T-helper 2 cell (primary cell): ENCODE data around the gene CNNM1.

Source experiments
- DNase-seq, 5 experiments: peaks; one replicate each; pipeline versions ENCODE4 v3.0.0 to v3.0.0-alpha.2; 2012 to 2022
- total RNA-seq, 2 donors: gene quantifications; one replicate each; lab custom pipeline; 2026; lab: John Stamatoyannopoulos, UW

CNNM1 gene
- total RNA-seq: 0.20 to 0.31 reads per million in 2 donors

- DNase-seq: peak in 1 of 5 experiments; percentile 45
Observed at GRCh38 chr10:99329304-99329553, at the start of gene CNNM1. Gene CNNM1 (plus strand): TSS chr10:99329356. CDS start chr10:99329388, 32 bp downstream.

DNA sequence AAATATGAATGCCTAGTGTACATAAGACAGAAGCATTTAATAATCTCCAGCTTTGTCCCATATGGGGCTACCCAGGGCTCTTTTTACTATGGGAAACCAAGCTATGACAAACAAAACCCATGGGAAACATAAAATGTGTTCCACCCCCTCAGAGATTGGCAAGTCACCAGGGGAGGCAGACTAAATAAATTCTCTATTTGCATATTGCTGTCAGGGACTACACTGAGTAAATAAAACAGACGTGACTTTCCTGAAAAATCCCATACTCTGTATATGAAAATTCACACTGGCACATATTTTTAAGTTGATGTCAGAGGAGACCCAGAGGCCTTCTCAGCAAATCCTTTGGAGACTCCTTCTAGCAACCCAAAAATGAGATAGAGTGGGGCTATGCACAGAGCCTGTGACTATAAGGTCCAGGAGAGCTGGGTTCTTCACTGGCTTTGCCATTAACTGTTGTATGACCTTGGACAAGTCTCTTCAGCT, 49.5 kb upstream of the CNNM1 start:
- DNase-seq: no peak

GRCh38 chr10:99280472-99280871, 48.7 kb upstream of the CNNM1 start:
- DNase-seq: no peak

GRCh38 chr10:99285881-99286280, 43.3 kb upstream of the CNNM1 start:
- DNase-seq: no peak

GRCh38 chr10:99290306-99290705, 38.9 kb upstream of the CNNM1 start:
- no peak for DNase-seq

GRCh38 chr10:99292159-99292558, 37.0 kb upstream of the CNNM1 start:
- no peak for DNase-seq

DNA sequence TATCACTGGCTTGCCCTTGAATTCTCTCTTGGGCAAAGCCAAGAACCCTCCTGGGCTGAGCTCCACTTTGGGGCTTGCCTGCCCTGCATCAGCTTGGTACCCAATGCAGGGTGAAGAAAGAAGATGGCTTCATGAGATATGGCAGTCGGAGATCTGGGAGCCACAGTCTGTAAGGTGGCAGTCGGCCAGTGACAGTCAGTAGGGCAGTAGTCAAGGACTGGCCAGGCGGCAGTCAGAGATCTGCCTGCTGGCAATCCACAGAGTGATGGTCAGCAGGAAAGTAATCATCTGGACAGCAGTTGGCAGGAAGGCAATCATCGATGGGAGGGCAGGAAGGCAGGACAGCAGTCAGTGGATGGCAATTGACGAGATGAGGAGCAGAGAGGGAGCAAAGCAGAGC, 32.6 kb upstream of the CNNM1 start:
- DNase-seq: no peak

DNA sequence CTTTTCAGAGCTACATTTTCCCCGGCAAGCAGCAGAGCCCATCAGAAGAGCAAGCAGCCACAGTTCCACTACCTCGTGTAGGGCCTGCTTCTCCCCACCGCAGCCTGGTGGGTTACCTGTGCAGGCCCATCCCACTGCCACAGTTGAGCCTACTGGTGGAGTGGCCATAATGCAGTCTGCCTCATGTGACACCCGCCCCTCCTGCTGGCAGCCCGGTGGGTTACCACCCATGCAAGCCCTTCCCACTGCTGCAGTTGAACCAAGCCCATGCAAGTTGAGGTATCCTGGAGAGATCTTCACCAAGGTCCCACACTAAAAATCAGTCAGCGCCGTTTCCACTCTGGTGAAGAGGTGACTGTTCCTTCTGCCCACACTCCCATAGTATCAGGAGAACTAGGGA, 32.1 kb upstream of the CNNM1 start:
- no peak for DNase-seq

DNA sequence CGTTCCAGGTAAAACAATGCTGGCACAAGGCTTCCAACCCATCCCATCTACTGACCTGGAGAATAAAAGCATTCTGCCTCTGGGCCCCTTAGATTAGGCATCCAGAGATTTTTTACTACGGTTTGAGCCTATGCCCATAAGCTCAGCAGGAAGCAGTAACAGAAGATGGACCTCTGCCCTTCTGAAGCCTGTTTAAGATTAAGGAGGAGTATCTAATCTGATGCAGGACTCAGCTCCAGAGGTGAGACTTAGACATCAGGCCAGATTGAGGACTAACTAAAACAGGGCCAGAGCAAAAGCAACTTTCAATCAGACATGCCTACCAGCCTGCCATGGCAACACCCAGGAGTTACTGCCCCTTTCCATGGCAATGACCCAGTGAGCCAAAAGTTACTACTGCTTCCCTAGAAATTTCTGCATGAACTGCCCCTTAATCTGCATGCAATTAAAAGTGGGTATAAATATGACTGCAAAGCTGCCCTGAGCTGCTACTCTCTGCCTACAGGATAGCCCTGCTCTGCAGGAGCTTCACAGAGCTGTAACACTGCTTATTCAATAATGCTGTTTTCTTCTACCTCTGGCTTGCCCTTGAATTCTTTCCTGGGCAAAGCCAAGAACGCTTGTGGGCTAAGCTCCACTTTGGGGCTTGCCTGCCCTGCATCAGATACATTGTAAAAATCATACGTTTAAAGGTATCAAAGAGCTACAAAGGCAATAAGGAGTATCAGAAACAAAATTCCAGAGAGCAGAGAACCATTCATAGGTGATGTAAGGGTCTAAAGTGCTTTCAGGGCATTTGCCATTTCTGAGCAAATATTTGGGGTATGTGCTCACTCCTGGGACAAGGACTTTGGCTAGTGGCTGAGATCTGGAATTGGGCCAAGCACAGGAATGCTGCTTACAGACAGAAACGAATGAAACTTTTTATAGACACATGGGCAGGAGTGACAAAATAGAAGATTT, 25.0 kb upstream of the CNNM1 start:
- DNase-seq: no peak

DNA sequence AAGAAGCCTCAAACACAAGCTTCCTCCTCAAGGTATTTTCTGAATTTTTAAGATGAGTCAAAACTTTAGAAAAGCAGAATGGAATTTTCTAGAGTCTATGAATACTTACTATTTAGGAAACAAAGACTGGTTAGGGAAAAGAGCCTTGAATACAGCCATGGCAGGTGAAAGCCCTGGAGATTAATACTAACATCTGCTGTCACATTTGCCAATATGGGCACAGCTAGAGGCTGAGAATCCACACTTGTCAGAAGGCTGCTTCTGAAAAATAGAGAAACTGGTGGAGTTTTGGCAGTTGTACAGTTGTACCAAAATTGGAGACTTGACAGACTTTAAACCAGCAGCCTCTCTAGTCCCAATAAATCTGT, 24.3 kb upstream of the CNNM1 start:
- no peak for DNase-seq

DNA sequence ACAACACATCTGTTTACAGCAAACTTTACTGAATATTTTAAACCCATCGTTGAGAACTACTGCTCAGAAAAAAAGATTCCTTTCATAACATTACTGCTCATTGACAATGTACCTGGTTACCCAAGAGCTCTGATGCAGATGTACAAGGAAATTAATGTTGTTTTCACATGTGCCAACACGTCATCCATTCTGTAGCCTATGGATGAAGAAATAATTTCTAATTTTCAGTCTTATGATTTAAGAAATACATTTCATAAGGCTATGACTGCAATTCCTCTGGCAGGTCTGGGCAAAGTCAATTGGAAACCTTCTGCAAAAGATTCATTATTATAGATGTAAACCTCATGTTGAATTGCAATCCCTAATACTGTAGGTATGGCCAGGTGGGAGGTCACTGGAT, 16.7 kb upstream of the CNNM1 start:
- no peak for DNase-seq

GRCh38 chr10:99315853-99316252, 13.3 kb upstream of the CNNM1 start:
- DNase-seq: no peak

- DNase-seq: no peak
Observed at GRCh38 chr10:99316374-99316773, 12.8 kb upstream of the CNNM1 start.

GRCh38 chr10:99318048-99318447, 11.1 kb upstream of the CNNM1 start:
- DNase-seq: no peak

DNA sequence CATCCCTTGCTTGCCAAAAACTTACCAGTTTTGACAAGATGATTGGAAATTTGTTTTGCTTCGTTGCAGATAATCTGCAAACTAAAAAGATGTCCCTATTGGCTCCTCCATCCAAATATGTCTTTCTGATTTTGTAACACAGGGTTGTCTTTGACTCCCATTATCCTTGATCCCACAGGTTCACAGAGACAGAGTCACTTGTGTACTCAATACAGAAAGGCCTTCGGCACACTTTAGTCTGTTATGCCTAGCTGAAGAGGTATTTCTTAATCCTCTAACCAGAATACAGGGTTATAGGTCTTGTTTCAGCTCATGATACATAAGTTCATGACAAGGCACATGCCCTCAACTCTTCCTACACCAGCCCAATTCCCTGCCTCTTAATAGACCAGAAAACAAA, 10.7 kb upstream of the CNNM1 start:
- DNase-seq: no peak

DNA sequence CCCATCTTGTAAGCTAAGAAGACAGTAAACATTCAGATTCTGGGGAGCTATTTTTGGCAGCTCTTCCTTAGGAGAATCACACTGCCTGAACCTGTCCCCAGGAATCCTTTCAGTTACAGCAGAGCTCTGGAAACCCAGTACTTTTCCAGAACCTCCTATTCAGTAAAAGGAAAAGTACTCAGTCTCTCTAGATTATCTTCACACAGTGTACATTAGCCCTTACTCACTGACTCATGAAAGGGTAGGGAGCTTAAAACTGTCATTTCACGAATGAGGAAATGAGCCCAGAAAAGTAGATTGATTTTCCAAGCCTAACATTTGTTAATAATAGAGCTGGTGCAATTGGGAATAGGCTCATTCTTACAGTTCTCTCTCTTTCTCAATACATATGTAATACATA, 3.9 kb upstream of the CNNM1 start:
- no peak for DNase-seq

- no peak for DNase-seq
Observed at GRCh38 chr10:99326871-99327270, 2.3 kb upstream of the CNNM1 start.

- no peak for DNase-seq
Observed at GRCh38 chr10:99328579-99329303, 415 bp upstream of the CNNM1 start.

DNA sequence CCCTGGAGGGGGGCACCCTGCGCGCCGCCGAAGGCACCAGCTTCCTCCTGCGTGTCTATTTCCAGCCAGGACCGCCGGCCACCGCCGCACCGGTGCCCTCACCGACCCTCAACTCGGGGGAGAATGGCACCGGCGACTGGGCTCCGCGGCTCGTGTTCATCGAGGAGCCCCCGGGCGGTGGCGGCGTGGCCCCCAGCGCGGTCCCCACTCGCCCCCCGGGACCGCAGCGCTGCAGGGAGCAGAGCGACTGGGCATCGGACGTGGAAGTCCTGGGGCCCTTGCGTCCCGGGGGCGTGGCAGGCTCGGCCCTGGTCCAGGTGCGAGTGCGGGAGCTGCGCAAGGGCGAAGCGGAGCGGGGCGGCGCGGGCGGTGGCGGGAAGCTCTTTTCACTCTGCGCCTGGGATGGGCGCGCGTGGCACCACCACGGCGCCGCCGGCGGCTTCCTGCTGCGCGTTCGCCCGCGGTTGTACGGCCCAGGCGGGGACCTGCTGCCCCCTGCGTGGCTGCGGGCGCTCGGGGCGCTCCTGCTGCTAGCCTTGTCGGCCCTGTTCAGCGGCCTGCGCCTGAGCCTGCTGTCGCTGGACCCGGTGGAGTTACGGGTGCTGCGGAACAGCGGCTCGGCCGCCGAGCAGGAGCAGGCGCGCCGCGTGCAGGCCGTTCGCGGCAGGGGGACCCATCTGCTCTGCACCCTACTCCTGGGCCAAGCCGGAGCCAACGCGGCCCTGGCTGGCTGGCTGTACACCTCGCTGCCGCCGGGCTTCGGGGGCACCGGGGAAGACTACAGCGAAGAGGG, 594 bp downstream of the CNNM1 start:
- peak in 1 of 5 experiments; percentile 14 for DNase-seq

DNA sequence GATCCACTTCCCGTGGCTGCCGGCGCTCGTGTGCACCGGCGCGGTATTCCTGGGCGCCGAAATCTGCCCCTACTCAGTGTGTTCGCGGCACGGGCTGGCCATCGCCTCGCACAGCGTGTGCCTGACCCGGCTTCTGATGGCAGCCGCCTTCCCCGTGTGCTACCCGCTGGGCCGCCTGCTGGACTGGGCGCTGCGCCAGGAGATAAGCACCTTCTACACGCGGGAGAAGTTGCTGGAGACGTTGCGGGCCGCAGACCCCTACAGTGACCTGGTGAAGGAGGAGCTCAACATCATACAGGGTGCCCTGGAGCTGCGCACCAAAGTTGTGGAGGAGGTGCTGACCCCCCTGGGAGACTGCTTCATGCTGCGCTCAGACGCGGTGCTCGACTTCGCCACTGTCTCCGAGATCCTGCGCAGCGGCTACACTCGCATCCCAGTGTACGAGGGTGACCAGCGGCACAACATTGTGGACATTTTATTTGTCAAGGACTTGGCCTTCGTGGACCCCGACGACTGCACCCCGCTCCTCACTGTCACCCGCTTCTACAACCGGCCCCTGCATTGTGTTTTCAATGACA, 1.3 kb downstream of the CNNM1 start:
- DNase-seq: peak in 1 of 5 experiments; percentile 1

DNA sequence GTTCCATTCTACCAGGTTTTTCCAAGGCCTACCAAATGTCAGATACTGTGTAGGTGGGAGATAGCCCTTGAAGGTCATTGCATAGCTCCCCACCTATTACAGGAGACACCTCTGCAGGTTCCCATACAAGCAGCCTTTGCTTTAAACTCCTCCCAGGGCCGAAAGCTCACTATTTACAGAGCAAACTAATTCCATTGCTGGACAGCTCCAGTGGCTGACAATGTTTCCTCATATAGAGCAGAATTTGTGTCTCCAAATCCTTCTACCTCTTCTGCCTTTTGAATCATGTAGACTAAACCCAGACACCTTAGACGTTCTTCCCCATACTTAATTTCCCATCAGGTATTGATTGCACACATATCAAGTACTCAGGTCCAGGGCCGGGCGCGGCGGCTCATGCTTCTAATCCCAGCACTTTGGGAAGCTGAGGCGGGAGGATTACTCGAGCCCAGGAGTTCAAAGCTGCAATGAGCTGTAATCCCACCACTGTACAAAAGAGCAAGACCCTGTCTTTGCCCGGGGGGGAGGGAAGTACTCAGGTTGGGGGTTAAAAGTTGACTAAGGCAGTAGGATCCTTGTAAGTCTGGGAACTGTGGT, 2.1 kb downstream of the CNNM1 start:
- no peak for DNase-seq

DNA sequence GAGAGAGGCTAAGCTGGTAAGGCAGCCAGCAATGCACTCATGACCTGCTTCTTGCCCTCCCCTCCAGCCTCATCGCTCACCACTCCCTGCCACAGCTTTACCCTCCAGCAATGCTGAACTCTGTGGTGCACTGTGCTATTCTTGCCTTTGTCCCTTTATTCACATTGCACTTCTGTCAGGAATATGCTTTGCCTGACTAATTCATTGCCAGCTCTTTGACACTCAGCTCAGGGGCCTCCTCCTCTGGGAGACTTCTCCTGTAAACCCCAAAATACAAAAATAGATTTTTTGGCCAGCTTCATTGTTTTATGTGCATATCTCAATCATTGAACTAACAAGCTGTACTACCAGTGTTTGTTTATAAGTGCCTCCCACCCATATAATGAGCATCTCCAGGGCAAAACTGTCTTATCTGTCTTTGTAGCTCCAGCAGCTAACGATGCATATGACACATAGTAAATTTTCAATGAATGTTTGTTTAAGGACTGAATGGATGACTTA, 8.2 kb downstream of the CNNM1 start:
- no peak for DNase-seq
